H9 (cell line): ENCODE results near the gene IGFBP4. TPM values are rescaled to one million over a fixed set of nuclear protein-coding genes. Genes with fewer than 3 reads are reported as not detected.

ENCODE experiments used
- DNase-seq: peaks from one replicate; pipeline ENCODE4 v3.0.0-alpha.2; 2017
- H2AFZ ChIP-seq: one replicate; pipeline ENCODE4 v1.6.1; 2013; ENCODE audit warnings: mild to moderate bottlenecking, low read length, control low read depth, moderate library complexity
- H2AK5ac ChIP-seq: 2 replicates; pipeline ENCODE4 v1.6.1; 2013; ENCODE audit warnings: low read length, control low read depth, mixed read lengths; ENCODE audit not compliant: insufficient read length
- H2BK120ac ChIP-seq: one replicate; pipeline ENCODE4 v1.6.1; 2013; ENCODE audit warnings: low read depth, mild to moderate bottlenecking, low read length, control low read depth, inconsistent platforms; ENCODE audit not compliant: poor library complexity, severe bottlenecking
- H2BK12ac ChIP-seq: 2 replicates; pipeline ENCODE4 v1.6.1; 2013; ENCODE audit warnings: low read length, control low read depth, mixed read lengths, low read depth; ENCODE audit not compliant: insufficient read length
- H2BK15ac ChIP-seq: 2 replicates; pipeline ENCODE4 v1.6.1; 2013; ENCODE audit warnings: low read depth, low read length, control low read depth
- H2BK20ac ChIP-seq: one replicate; pipeline ENCODE4 v1.6.1; 2013; ENCODE audit warnings: low read depth, mild to moderate bottlenecking, low read length, control low read depth, inconsistent platforms; ENCODE audit not compliant: poor library complexity, severe bottlenecking
- H2BK5ac ChIP-seq: 2 replicates; pipeline ENCODE4 v1.6.1; 2013; ENCODE audit warnings: low read length, control low read depth, mixed read lengths; ENCODE audit not compliant: insufficient read length
- H3K14ac ChIP-seq: 2 replicates; pipeline ENCODE4 v1.6.1; 2013; ENCODE audit warnings: low read length, control low read depth; ENCODE audit not compliant: insufficient read depth
- H3K18ac ChIP-seq: 2 replicates; pipeline ENCODE4 v1.6.1; 2013; ENCODE audit warnings: low read depth, mild to moderate bottlenecking, mixed read lengths, low read length, control low read depth; ENCODE audit not compliant: insufficient read length
- H3K23ac ChIP-seq: 2 replicates; pipeline ENCODE4 v1.6.1; 2013; ENCODE audit warnings: low read length, control low read depth, mixed read lengths, low read depth; ENCODE audit not compliant: insufficient read length
- H3K23me2 ChIP-seq: 2 replicates; pipeline ENCODE4 v1.6.1; 2013; ENCODE audit warnings: low read depth, mild to moderate bottlenecking, mixed read lengths, low read length, control low read depth; ENCODE audit not compliant: insufficient read length, poor library complexity, severe bottlenecking
- H3K27ac ChIP-seq: 2 replicates; pipeline ENCODE4 v1.5.1; 2013; ENCODE audit warnings: low read length, control low read depth, mixed read lengths, low read depth; ENCODE audit not compliant: insufficient read length
- H3K27me3 ChIP-seq: 2 replicates; pipeline ENCODE4 v1.6.1; 2013; ENCODE audit warnings: low read length, control low read depth, inconsistent platforms; ENCODE audit not compliant: insufficient read depth
- H3K4ac ChIP-seq: 2 replicates; pipeline ENCODE4 v1.6.1; 2013; ENCODE audit warnings: low read depth, mild to moderate bottlenecking, control low read depth, inconsistent platforms, low read length, moderate library complexity
- H3K4me1 ChIP-seq: 2 replicates; pipeline ENCODE4 v1.6.1; 2013; ENCODE audit warnings: low read length, control low read depth, inconsistent platforms; ENCODE audit not compliant: insufficient read depth
- H3K4me2 ChIP-seq: 2 replicates; pipeline ENCODE4 v1.6.1; 2013; ENCODE audit warnings: low read length, control low read depth, mixed read lengths; ENCODE audit not compliant: insufficient read length, insufficient read depth
- H3K56ac ChIP-seq: 2 replicates; pipeline ENCODE4 v1.6.1; 2013; ENCODE audit warnings: low read depth, mild to moderate bottlenecking, mixed read lengths, low read length, control low read depth; ENCODE audit not compliant: insufficient read length
- H3K79me1 ChIP-seq: 2 replicates; pipeline ENCODE4 v1.6.1; 2013; ENCODE audit warnings: low read depth, mild to moderate bottlenecking, moderate library complexity, low read length, control low read depth, inconsistent platforms; ENCODE audit not compliant: insufficient read depth, poor library complexity, severe bottlenecking
- H3K79me2 ChIP-seq: 2 replicates; pipeline ENCODE4 v1.6.1; 2013; ENCODE audit warnings: low read length, control low read depth, inconsistent platforms; ENCODE audit not compliant: insufficient read depth
- H3K9ac ChIP-seq: 2 replicates; pipeline ENCODE4 v1.6.1; 2013; ENCODE audit warnings: low read length, control low read depth, mixed read lengths; ENCODE audit not compliant: insufficient read length; ENCODE audit errors: extremely low read depth
- H3K9me3 ChIP-seq: one replicate; pipeline ENCODE4 v1.6.1; 2013; ENCODE audit warnings: low read depth, low read length, inconsistent platforms; ENCODE audit not compliant: control insufficient read depth
- H3T11ph ChIP-seq: one replicate; pipeline ENCODE4 v1.6.1; 2013; ENCODE audit warnings: mild to moderate bottlenecking, low read length, control low read depth, inconsistent platforms
- H4K20me1 ChIP-seq: one replicate; pipeline ENCODE4 v1.6.1; 2013; ENCODE audit not compliant: control insufficient read depth, insufficient read length, insufficient read depth
- H4K5ac ChIP-seq: 2 replicates; pipeline ENCODE4 v1.6.1; 2013; ENCODE audit warnings: low read depth, mild to moderate bottlenecking, mixed read lengths, low read length, control low read depth; ENCODE audit not compliant: insufficient read length
- H4K8ac ChIP-seq: replicated peaks from 2 replicates; pipeline ENCODE4 v1.6.1; 2013; ENCODE audit warnings: low read length, control low read depth, mixed read lengths, low read depth; ENCODE audit not compliant: insufficient read length
- H4K91ac ChIP-seq: 2 replicates; pipeline ENCODE4 v1.6.1; 2013; ENCODE audit warnings: low read depth, mild to moderate bottlenecking, moderate library complexity, mixed read lengths, low read length, control low read depth; ENCODE audit not compliant: insufficient read length
- H3K27ac Mint-ChIP-seq, 3 experiments: 2 replicates in 2 of 3; 3 replicates in 1 of 3; pipeline ENCODE4 v1.8.0; 2020 to 2021; ENCODE audit warnings: mixed read lengths in 3 of 3, mild to moderate bottlenecking in 1 of 3, moderate library complexity in 1 of 3
- H3K27me3 Mint-ChIP-seq: 2 replicates; pipeline ENCODE4 v1.8.0; 2021; ENCODE audit warnings: low read depth, mild to moderate bottlenecking, moderate library complexity, mixed read lengths
- H3K36me3 Mint-ChIP-seq, 3 experiments: 2 replicates in 2 of 3; 3 replicates in 1 of 3; pipeline ENCODE4 v1.8.0; 2020 to 2021; ENCODE audit warnings: low read depth in 3 of 3, mixed read lengths in 3 of 3; ENCODE audit not compliant: insufficient read depth in 1 of 3
- H3K4me1 Mint-ChIP-seq, 2 experiments: 2 replicates each; pipeline ENCODE4 v1.8.0; 2020; ENCODE audit warnings: mixed read lengths in 2 of 2
- H3K4me3 Mint-ChIP-seq, 2 experiments: 2 replicates in 1 of 2; 3 replicates in 1 of 2; pipeline ENCODE4 v1.8.0; 2020 to 2021; ENCODE audit warnings: mild to moderate bottlenecking in 2 of 2, mixed read lengths in 2 of 2, moderate library complexity in 1 of 2
- H3K9me3 Mint-ChIP-seq, 2 experiments: 2 replicates in 1 of 2; 3 replicates in 1 of 2; pipeline ENCODE4 v1.8.0; 2020; ENCODE audit warnings: mild to moderate bottlenecking in 2 of 2, mixed read lengths in 2 of 2, moderate library complexity in 1 of 2
- WGBS: extraction: QIAGEN DNeasy Blood & Tissue Kit; methylation state at CpG from one replicate; pipeline ENCODE4 v1.1.7; 2013; ENCODE audit warnings: missing lambda C conversion rate, low lambda C conversion rate, mixed read lengths; ENCODE audit not compliant: insufficient read length; ENCODE audit errors: extremely low coverage; 5-methylcytosine and 5-hydroxymethylcytosine counted together
- total RNA-seq: library from RNA; stranded (reverse); gene quantifications from 2 replicates; pipeline ENCODE4 v1.2.1, GENCODE V29; 2021
- TF ChIP-seq, protein P1 (sequence below): fragments of 200-600 bp; sonication (generic); conservative IDR thresholded peaks from 3 replicates; pipeline ENCODE4 v1.8.0; 2021; ENCODE audit warnings: antibody characterized with exemption, mild to moderate bottlenecking

Gene IGFBP4
- total RNA-seq, 1 experiment from 2014 or later, result 49.9 TPM

DNA sequence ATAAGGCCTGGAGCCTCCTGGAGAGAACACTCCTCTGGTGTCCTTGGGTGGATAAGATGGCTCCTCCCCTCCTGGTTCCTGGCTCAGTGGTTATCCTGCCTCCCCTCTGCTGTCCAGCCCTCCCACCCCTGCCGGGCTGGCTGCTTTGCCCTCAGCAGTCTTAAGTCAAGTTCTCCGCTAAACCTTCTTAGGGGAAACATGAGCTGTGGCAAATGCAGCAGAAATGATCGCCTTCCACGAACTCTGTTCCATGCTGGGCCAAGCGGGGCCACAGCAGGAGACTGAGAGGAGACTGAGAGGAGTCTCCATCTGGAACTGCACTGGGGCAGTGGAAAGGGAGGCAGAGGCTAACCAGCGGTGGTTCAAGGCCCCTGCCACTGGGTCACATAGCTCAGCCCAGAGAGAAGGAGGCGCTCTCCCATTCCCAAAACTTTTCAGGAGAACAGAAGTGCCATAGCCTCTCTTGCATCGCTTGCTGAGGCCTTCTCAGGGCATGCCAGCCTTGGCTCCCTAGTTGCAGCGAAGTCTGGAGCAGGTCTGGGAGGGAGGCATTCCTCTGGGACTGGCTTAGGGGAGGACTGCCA, 31.3 kb downstream of the IGFBP4 start:
- H3K14ac ChIP-seq, result no peak overlapping the region
- H2AFZ ChIP-seq, result no peak overlapping the region
- no peak overlapping the region for H3K27ac ChIP-seq
- TF ChIP-seq, protein P1, sequence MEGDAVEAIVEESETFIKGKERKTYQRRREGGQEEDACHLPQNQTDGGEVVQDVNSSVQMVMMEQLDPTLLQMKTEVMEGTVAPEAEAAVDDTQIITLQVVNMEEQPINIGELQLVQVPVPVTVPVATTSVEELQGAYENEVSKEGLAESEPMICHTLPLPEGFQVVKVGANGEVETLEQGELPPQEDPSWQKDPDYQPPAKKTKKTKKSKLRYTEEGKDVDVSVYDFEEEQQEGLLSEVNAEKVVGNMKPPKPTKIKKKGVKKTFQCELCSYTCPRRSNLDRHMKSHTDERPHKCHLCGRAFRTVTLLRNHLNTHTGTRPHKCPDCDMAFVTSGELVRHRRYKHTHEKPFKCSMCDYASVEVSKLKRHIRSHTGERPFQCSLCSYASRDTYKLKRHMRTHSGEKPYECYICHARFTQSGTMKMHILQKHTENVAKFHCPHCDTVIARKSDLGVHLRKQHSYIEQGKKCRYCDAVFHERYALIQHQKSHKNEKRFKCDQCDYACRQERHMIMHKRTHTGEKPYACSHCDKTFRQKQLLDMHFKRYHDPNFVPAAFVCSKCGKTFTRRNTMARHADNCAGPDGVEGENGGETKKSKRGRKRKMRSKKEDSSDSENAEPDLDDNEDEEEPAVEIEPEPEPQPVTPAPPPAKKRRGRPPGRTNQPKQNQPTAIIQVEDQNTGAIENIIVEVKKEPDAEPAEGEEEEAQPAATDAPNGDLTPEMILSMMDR, result no peak
- no peak overlapping the region for H2BK120ac ChIP-seq
- H4K5ac ChIP-seq, result no peak overlapping the region
- no peak overlapping the region for H2BK15ac ChIP-seq
- no peak overlapping the region for H2AK5ac ChIP-seq
- no peaks in the 10 kb centered on the region for H4K20me1 ChIP-seq
- H3K79me2 ChIP-seq, result no peaks in the 10 kb centered on the region
- H3K4me1 Mint-ChIP-seq, result peaks cover 24 to 28% of the 10 kb centered on the region in 2 experiments
- no CpG with 5 or more reads among the region's 9 CpGs for WGBS
- no peak overlapping the region for H2BK12ac ChIP-seq
- H3T11ph ChIP-seq, result no peak overlapping the region
- no peaks in the 10 kb centered on the region for H3K79me1 ChIP-seq
- H2BK20ac ChIP-seq, result no peak overlapping the region
- no peaks in the 10 kb centered on the region for H3K23me2 ChIP-seq
- peaks cover 5% of the 10 kb centered on the region; the same call in 1 of the 2 replicates for H3K4me1 ChIP-seq
- no peak overlapping the region for H2BK5ac ChIP-seq
- peaks cover 10% of the 10 kb centered on the region for H3K27me3 Mint-ChIP-seq
- H3K4ac ChIP-seq, result no peak overlapping the region
- no peak overlapping the region for H3K23ac ChIP-seq
- no peak for DNase-seq
- no peak overlapping the region for H3K4me2 ChIP-seq
- no peak overlapping the region for H4K91ac ChIP-seq
- H3K56ac ChIP-seq, result no peak overlapping the region
- H3K9ac ChIP-seq, result no peak overlapping the region
- no peaks in the 10 kb centered on the region for H3K27me3 ChIP-seq
- peaks cover 16 to 17% of the 10 kb centered on the region in 2 experiments for H3K9me3 Mint-ChIP-seq
- H3K4me3 Mint-ChIP-seq, result peak overlapping the region in 1 of 2 experiments; percentile 57; a peak in 1 of 5 replicates
- H4K8ac ChIP-seq, result no peak overlapping the region
- H3K9me3 ChIP-seq, result no peaks in the 10 kb centered on the region
- no peak overlapping the region for H3K18ac ChIP-seq
- peaks cover 0 to 21% (median 9%) of the 10 kb centered on the region in 3 experiments; a peak in 5 of 7 replicates for H3K36me3 Mint-ChIP-seq
- 0 out of 7 replicates have a peak overlapping the region, but pooled peaks of 1 of the 3 experiments have one; percentile 31 for H3K27ac Mint-ChIP-seq
